Fibroblast of gingiva (primary cell): ENCODE measurements around the gene CCL11.

Source experiments
- DNase-seq: peaks from one replicate; pipeline ENCODE4 v3.0.0-alpha.2; 2011; ENCODE audit warnings: low read depth

CCL11 gene

GRCh38 chr17:34285286-34285792 lies at the start of gene CCL11:
Gene CCL11 (plus strand): TSS chr17:34285742. CDS start chr17:34285809, 67 bp downstream.
- no peak for DNase-seq

DNA sequence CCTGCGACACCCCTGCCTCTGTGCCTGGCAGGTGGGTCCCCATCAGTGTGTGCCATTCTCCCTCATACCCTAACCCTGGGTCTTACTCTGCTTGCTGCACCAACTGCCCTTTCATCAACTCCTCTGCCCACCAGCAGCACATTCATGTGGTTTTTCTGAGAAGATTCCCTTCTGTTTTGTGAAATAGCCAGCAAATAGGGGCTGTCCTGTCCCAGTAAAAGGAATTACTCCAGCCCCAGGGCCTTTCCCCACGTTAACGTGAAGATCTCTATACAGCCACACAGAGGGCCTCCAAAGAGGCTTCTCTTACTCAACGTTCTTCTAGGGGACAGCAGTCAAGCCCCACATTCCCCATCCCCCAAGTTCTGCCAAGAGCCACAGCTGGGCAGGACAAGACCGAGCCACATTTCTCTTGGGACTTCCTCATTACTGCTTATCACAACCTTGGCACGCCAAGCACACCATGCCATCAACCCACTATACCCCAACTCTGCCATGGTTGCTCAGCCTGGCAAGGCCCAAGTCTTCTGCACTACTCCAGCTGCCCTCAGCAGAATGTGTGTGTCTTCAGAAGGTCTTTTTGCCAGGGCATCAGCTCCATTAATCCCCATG lies 49.2 kb upstream of the CCL11 start:
- DNase-seq, result no peak

DNA sequence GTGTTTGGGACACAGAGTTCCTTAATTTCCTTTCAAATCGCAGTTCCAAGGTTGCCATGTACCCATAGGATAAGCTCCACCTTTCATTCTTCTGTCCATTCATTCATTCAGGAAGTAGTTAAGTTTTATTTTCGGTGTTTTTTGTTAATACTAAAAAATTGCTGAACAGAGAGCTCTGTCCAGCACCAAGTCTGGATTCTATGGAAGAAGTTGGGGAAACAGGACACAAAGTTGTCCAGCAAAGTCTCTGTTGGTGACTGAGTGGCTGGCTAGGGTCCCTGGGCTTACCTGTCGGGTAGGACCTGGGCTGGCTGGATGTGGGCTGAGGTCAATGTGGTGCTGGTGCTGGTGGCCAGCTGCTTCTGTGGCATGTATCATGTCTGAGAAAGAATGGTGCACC lies 48.1 kb upstream of the CCL11 start:
- DNase-seq, result no peak

- no peak for DNase-seq
Measured at GRCh38 chr17:34241062-34241461, 44.5 kb upstream of the CCL11 start.

GRCh38 chr17:34242587-34243363 lies 42.8 kb upstream of the CCL11 start:
- DNase-seq, result no peak

DNA sequence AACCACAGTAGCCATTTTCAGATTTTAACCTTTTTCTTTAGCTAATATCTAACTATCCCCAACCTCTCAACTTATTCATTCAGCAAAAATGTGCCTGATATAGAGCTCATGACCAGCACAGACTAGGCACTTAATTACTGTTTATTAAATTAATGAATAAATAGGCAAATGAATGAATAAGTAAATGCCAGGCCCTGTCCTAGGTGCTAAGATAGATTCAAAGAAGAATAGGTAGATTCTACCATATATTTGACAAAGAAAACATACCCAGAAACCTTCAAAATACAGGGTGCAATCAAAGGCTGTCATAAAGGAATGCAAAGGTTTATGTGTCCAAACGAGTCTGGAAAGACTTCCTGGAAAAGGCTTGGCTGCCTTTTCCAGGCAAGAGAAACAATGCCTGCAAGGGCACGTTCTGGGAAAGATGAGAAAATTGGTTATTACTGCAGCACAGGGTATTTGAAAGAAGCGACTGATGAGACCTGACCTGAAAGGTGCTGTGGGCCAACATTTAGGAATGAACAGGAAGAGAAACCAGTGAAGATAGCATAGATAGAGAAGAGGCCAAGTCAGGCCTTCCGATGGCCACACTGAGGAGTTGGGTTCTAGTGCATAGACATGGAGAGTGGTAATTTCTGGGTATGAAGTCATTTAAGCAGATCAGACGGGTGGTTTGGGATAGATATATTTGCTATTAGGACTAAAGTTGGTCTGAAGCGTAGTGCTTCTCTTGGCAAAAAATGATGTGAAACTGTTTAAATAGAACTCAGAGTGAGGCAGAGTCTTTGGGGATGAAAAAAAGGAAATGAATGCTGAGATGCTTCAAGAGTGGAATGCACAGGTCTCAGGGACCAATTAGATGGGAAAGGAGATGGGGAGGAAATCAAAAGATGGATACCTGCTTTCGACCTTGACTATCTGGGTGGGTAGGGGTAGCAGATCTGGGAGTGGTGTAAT lies 41.9 kb upstream of the CCL11 start:
- no peak for DNase-seq

GRCh38 chr17:34245351-34245905 lies 40.1 kb upstream of the CCL11 start:
- DNase-seq, result no peak

DNA sequence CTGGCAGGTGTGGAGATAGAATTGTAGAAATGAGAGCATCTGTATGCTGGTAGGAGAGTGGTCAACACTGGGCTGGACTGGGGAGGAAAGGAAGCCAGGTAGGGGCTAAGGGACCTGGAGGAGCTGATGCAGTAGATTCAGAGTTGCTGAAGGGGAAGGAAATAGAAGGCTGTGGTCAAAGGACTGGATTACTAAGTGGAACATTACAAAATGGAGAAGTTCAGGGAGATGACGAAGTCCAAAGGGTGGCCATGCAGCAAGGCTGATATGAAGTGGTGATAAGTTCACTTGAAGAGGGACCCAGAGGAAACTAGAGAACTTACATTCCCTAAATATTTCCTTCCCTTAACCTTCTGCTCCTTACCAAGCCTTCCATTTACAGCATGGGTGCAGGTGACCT lies 39.1 kb upstream of the CCL11 start:
- DNase-seq, result no peak

DNA sequence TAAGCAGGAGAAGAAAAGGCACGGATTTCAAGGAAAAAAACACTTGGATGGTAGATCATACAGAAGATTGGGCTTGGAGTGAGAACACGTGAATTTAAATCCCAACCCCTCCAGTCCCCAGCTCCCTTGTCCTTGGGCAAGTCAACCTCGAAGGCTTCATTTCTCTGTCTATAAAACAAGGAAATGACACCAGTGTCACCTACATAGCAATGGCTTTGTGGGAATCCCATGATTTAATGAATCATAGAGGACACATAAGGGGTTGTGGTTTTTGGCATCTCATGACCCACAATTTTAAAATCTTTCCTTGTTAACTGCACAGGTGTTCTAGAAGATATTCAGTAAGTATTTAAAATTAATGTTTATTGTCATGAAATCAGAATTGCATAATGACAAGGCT lies 38.7 kb upstream of the CCL11 start:
- DNase-seq, result no peak

DNA sequence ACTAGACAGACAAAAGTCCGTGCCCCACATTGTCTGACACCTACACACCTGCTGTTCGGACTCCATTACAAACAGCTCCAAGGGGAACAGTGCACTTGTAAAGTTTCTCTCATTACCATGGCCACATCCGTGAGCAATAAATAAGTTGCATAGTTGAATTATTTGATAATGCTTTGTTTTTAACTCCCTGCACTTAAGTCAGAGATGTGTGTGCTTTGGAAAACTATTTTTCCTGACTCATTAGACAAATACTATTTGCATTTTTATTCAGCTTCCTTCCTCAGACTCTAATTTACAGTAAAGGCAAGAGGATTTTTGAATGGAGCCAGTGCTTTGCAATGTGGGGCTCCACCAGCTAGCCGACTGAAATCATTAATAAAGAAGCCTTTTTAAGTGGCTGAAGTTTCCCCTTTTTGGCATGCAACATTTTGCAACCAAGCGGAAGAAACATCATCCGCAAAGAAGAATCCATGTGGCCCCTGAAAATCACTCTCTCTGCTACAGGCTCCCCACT lies 37.0 kb upstream of the CCL11 start:
- DNase-seq, result peak; percentile 60

DNA sequence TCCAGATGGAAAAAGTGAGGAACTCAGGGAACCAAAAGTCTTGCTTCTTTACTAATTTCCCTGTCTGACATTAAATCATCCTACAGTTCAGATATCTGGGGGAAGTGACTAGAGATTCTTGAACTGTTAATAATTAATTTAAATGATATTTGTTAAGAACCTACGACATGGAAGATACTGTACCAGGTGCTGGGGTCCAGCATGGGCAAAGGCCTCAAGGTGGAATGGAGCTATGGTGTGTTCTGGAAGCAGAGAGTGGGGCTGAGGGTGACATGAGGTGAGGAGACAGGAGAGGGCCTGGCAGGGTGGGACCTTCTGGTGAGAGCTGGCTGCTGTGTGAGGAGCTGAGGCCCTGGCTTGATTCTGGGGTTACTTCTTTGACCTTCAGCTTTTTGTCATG lies 36.5 kb upstream of the CCL11 start:
- DNase-seq, result no peak

DNA sequence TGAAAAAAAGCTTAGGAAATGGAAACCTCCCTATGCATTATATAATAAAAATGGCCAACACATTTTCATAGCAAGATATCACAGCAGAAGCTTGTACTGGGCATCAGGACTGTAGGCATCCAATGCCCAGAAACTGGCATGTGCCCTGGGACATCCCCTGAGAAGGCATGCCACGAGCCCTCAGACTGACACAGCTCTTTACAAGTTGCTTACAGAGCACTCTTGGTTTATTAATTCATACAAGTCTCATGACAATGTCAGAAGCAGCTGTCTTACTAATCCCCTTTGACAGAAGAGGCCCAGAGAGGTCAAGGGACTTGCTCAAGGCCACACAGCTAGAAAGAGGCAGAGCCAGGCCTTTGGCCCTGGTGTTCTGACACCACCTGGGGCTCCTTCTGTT lies 36.1 kb upstream of the CCL11 start:
- DNase-seq, result no peak

- no peak for DNase-seq
Measured at GRCh38 chr17:34251186-34251585, 34.4 kb upstream of the CCL11 start.

DNA sequence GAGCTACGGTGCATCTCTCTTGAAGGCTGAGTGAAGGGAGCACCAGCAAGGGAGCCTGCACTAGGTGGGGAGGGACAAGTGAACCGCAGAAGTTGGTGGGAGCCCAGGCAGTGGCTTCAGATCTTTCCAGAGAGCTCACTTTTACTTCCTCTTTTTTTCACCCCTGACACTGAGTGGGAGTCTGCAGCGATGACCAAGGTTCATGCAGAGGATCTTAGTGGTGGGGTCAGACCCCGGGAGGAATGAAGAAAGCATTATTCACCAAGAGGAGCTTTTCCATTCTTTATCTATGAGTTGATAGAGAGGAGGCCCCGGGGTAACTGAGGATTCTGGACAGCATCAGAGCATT lies 33.5 kb upstream of the CCL11 start:
- no peak for DNase-seq

DNA sequence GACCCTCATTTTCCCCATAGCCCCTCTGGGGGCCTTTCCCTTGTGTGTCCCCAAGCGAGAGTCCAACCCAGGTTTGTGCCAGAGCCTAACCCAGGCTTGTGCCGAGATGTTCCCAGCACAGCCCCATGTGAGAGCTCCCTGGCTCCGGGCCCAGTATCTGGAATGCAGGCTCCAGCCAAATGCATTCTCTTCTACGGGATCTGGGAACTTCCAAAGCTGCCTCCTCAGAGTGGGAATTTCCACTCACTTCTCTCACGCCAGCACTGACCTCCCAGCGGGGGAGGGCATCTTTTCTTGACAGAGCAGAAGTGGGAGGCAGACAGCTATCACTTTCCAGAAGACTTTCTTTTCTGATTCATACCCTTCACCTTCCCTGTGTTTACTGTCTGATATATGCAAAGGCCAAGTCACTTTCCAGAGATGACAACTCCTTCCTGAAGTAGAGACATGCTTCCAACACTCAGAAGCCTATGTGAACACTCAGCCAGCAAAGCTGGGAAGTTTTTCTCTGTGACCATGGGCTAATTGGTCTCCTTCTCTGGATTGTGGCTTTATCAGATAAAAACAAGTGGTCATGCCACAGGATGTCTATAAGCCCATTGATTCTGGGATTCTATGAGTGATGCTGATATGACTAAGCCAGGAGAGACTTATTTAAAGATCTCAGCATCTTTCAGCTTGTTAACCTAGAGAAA lies 33.0 kb upstream of the CCL11 start:
- peak; percentile 89 for DNase-seq

- DNase-seq, result no peak
Measured at GRCh38 chr17:34253139-34253525, 32.4 kb upstream of the CCL11 start.

GRCh38 chr17:34254146-34254545 lies 31.4 kb upstream of the CCL11 start:
- DNase-seq, result peak; percentile 82

DNA sequence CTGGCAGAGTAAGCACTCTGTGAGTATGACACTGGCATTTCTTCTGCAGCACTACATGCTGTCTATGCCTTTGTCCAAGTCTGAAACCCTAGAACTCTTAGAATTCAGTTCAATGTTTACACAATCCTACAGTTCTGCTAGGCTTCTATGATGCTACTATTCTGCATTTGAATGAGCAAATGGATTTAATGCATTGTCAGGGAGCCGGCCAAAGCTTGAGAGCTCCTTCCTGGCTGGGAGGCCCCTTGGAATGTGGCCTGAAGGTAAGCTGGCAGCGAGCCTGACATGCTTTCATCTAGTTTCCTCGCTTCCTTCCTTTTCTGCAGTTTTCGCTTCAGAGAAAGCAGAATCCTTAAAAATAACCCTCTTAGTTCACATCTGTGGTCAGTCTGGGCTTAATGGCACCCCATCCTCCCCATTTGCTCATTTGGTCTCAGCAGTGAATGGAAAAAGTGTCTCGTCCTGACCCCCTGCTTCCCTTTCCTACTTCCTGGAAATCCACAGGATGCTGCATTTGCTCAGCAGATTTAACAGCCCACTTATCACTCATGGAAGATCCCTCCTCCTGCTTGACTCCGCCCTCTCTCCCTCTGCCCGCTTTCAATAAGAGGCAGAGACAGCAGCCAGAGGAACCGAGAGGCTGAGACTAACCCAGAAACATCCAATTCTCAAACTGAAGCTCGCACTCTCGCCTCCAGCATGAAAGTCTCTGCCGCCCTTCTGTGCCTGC lies 30.7 kb upstream of the CCL11 start, which contains the start of gene CCL2:
CCL2 (plus strand) TSS at position 635 of the 730 bp plus-strand sequence; CDS start at position 700, 65 bp downstream.
- peak; percentile 75 for DNase-seq

DNA sequence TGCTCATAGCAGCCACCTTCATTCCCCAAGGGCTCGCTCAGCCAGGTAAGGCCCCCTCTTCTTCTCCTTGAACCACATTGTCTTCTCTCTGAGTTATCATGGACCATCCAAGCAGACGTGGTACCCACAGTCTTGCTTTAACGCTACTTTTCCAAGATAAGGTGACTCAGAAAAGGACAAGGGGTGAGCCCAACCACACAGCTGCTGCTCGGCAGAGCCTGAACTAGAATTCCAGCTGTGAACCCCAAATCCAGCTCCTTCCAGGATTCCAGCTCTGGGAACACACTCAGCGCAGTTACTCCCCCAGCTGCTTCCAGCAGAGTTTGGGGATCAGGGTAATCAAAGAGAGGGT lies 30.2 kb upstream of the CCL11 start:
- DNase-seq, result no peak

- no peak for DNase-seq
Measured at GRCh38 chr17:34255841-34256240, 29.7 kb upstream of the CCL11 start.
